IPS-11a (cell line): ENCODE measurements around the gene MXRA8.

Source experiments
- H3K4me3 ChIP-seq: one replicate; pipeline ENCODE4 v1.5.1; 2013; ENCODE audit warnings: low read depth, low read length, control low read depth

MXRA8 gene

DNA sequence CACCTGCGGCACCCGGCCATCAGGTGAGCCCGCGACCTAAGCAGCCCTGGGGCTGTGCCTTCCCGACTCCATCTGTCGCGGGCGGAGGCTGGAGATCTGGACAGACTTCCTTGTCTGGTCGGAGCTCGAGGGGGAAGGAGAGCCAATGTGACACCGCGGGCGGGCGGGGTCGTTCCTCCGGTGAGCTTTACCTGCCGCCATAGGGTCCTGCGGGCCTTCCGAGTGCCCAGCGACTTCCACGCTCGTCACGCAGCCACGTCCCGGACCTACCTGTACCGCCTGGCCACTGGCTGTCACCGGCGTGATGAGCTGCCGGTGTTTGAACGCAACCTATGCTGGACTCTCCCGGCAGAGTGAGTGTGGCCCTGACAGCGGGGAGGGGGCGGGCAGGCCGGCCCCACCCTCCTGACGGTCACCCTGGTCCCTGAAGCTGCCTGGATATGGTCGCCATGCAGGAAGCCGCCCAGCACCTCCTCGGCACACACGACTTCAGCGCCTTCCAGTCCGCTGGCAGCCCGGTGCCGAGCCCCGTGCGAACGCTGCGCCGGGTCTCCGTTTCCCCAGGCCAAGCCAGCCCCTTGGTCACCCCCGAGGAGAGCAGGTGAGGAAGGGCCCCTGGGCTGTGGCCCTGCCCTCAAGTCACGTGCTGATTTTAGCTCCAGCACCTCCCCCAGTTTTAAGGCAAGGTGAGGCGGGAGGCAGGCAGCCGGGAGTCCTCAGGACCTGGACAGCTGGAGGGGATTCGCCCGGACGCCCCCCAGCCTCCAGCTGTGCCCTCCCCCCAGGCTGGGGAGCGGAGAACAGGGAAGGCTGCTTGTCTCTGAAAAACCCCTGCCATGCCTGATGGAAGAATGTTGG, 48.9 kb downstream of the MXRA8 start:
- peak overlapping the region; percentile 68 for H3K4me3 ChIP-seq

DNA sequence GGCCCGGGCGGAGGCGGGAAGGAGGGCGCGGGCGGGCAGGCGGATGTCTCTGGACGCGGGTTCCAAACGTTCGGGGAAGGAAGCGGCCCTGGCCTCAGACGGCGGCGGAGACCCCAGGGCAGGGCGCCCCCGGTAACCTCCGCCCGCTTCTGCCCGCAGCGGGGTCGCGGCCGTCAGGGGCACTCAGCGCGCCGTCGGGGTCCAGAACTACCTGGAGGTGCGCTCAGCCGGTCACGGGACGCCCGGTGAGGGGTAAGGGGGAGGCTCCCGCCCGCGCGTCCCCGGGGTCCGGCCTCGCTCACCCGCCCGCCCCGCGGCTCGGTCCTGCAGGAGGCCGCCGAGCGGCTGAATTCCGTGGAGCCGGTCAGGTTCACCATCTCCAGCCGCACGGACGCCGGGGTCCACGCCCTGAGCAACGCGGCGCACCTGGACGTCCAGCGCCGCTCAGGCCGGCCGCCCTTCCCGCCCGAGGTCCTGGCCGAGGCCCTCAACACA, 49.6 kb downstream of the MXRA8 start:
- H3K4me3 ChIP-seq, result peak overlapping the region; percentile 68

DNA sequence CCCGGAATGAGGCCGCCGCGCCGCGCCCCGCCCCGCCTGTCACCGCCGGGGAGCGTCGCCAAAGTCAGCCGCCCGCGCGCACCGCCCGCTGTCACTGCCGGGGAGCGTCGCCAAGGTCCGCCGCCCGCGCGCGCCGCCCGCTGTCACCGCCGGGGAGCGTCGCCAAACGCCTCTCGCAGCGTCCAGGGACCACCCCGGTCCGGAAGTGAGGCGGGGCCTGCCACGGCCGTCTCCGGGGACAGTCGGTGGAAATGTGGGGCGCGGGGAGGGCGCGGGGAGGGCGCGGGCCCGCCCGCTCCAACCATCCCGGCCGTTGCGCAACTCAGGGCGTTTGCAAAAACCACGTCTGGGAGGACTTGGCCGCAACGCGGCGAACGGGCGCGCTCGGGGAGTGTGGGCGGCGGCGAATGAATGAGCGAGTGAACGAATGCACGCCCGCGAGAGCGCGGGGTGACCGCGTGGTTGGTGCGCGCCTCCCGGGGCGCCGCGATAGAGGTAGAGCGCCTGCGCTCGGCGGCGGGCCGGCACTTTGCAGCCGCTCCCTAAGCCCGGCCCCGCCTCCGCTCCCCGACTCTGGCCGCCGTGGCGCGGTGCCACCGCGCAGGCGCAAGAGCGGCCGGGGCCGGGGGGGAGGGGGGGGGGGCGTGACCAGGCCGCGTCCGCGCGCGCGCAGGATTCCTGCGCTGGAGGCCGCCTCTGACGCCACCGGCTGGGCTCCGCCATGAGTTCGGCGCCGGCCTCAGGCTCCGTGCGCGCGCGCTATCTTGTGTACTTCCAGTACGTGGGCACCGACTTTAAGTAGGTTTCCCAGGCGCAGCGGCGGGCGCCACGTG, 50.2 kb downstream of the MXRA8 start, which contains the start of the genes ACAP3 and PUSL1:
Gene ACAP3, minus strand, starts transcription at position 8 of the 833 bp plus-strand sequence. CDS start 115 bp downstream, outside the sequence.
Gene PUSL1, plus strand, starts transcription at position 675 of the 833 bp plus-strand sequence. Its CDS starts 47 bp downstream, at position 722.
- peak within 1 kb of the TSS; percentile 68 for H3K4me3 ChIP-seq

DNA sequence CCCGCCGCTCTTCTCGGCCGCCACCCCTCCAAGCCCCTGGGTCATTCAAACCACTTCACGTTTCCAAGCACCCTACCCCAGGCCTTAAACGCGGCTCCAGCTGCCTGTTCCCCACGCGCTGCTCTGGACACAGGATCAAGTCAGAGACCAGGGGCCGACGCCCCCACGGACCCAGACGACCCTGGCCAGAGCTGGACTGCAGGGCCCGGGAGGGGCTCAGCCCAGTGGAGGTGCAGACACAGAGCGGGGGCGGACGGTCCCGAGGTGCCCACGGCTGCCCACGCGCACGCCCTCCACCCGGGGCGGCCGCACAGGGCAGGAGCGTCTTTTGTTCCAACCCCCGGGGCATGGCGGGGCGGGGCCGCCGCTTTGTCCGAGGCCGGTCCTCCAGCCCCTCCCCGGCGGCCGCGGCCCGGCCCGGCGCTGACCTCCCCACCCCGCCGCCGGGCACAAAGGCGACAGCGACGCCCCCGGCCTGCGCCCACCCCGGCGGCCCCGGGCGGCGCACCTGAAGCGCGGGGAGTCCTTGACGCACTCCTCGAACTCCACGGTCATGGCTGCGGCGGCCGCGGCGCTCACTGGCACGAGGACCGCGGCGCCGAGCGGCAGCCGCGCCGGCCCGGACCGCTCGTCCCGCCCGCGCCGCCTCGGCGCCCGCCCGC, 51.0 kb downstream of the MXRA8 start:
- peak overlapping the region; percentile 53 for H3K4me3 ChIP-seq

DNA sequence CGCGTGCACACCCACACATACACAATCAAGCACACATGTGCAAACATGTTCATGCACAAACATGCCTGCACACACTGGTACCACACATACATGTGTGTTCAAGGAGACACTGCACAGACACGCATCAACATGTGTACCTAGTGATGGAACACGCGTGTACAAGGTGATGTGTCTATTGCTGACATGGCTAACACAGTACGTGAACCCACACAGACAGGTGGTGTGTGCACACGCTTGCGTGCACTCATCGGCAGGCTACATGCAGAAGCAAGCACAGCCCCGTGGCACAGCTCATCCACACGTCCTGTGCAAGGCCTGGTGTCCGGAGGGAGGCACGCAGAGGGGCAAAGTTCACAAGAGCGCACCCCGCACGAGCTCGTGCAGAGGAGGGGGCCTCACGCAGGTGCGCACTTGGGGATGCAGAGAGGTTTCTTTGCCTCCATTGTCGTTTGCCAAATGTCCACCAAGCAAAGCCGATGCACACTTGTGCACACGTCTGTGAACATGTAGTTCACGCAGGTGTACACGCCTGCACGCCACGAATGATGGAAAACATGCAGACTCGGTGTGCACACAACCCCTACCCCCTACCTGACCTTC, 51.6 kb downstream of the MXRA8 start:
- peak overlapping the region; percentile 53 for H3K4me3 ChIP-seq

DNA sequence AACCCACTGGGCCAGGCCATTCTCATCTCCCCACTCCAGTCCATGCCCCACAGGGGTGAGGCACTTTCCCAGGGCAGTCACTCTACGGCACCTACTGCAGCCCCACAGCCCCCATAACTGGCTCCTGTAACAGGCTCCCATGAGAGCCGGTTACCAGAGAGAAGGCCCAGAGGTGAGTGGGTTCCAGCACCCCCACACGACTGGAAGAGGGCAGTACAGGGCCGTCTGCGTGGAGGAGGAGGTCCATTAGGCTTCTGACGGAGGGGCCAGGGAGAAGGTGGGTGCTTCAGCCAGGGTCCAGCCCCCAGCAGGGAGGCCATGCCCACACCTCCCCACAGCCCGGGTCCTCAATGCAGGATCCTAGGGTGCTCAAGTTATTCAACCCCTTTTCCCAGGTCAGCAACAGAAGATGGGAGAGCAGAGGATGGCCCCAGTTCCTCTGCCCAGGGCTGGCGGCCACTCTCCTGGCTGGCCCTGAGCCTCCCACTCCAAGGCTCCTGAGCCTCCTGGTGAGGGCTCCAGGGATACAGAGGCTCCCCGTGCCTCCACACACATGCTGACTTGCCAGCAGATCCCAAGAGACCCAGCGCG, 52.2 kb downstream of the MXRA8 start:
- H3K4me3 ChIP-seq, result no peak overlapping the region

DNA sequence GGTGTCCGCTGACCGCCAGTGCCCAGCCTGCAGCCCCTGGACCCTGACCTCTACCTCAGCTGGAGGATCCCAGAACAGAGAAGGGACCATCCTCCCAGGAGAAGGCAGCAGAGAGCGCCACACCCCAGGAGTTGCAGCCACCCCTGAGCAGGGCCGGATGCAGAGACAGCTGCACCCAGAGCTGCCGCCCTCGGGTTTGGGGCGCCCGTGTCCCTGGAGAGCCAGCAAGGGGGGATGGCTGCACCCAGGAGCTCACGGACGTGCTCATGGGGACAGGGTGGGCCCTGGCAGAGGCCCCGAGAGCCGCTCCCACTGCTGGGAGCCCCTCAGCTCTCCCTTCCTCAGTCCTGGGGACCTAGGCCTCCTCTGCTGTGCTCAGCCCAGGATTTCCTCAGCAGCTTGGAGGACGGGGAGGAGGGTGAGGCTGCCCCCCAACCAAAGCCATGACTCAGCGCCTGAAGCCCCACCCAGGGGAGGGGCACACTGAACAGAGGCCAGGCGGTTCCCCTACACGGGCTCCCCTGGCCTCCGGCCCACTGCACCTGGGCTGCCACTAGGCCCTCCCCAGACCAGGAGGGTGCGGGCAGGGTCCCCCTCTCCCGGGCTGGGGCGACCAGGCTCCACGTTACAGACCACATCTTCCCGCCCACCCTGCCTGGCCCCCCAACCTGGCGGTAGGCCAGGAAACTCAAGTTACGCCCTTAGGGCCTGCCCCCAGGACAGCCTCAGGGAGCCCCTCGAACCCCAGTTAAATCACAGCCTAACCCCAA, 52.9 kb downstream of the MXRA8 start:
- no peak overlapping the region for H3K4me3 ChIP-seq

DNA sequence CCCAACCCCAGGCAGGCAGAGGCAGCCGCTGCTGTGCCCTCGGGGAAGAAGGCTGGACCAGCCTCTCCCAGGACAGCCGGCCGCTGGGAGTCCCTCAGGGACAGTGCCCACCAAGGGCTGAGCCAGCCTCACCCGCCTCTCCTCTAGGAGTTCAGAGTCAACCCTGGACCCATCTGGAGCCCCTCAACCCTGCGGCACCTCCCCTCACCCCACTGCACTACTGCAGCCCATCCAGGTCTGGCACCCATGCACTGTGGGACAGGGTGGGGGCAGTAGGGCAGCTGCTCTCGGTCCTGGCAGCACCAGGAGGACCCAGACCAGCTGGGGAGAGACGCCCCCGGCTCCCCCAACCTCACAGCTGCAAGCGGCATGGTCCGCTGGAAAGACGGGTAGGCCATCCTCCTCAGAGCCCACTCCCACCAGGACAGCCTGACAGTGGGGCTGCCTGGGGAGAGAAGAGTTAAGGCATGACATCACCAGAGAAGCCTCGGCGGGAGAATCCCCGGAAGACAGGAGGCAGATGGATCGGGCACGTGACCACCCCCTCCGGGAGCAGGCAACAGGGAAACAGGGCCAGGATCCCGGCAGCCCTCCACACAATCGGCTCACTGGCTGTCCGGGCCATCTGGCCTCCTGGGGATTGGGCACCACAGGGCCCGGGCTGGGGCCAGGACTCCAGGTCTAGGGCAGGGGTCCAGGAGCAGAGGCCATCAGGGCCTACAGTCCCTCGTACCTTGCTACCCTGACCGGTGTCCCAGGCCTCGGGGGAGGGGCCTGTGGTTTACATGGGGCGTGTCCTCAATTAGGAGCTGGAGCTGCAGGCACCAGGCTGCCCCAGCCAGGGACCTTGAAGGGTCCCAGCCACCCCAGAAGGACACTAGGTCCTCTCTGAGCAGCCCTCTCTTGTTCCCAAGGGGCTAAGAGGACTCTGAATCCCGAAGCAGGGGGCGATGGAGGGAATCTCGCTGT, 53.7 kb downstream of the MXRA8 start:
- H3K4me3 ChIP-seq, result no peak overlapping the region

DNA sequence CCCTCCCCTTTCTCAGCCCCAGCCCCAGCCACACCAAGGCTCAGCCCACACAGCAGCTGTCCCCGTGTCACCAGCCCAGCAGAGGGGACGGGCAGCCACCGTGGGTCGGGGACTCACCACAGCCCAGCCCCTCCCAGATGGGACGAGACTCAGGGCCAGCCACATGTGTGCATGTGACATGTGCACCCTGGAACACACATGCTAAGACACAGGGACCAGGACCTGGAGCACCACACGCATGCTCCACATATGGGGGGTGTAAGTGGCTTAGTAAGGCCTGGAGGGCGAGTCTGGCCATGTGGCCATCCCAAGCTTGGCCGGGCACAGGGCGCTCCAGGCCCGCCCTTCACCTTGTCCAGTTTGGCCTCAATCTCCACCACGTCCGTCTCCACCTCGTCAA, 54.6 kb downstream of the MXRA8 start:
- no peak overlapping the region for H3K4me3 ChIP-seq

DNA sequence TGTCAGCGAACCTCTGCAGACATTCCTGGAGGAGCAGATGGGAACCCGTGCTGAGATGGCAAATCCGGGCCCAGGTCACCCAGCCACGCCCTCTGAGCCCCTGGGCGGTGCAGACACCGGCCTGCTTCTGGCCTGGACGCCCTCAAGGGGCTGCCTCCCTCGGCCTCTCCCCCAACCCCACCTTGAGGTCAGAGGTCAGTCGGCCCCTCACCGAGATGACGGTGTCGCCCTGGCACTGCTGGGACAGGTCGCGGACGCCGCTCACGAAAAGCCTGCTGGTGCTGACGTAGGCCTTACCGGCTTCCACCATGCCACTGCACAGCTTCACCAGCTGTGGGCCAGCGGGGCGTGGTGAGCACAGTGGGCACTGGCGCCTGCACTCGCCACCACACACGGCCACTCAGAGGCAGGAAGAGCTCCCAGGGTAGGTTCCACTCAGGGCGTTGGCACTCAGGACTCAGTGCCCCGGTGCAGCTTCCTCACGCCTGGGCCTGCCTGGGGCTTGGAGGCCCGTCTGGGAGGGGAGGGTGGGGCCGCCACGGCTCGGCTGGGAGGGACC, 55.3 kb downstream of the MXRA8 start:
- H3K4me3 ChIP-seq, result no peak overlapping the region
